ENCODE measurements around the gene SLC23A1.
"Not testable (repeated sequence)": the region's sequence is repeated elsewhere in the genome, so short reads cannot be mapped to it uniquely, and the experiment has no call there.

Gene SLC23A1

DNA sequence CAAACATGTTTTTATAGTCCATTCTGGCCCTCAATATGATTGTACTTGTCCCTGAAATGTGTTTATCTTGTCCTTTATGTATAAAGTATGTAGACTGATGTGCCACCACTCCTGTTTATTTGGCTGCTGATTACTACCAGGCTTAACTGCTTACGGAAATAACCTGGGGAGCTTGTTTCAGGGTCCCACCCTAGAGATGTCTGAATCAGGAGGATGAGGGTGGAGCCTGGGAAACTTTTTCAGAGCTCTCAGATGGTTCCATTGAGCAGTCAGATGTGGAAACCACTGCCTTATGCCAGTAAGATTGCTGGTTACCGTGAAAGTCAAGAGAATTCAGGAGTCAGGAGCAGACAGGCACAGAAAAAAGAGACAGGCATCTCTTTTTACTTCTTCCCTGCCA, 19.2 kb downstream of the SLC23A1 start:
- no peak for DNase-seq

GRCh38 chr5:139361835-139362429, 21.2 kb downstream of the SLC23A1 start:
- no peak for DNase-seq

DNA sequence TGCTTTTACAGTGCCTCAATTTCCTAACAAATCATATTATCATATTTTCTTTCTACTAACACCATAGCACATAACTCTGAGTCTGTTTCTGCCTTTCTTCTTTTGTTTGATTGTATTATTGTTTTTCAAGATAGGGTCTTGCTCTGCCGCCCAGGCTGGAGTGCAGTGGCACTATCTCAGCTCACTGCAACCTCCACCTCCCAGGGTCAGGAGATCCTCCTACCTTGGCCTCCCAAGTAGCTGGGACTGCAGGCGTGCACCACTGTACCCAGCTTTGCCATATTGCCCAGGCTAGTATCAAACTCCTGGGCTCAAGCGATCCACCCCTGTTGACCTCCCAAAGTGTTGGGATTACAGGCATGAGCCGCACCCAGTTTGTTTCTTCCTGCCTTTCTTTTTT, 22.7 kb downstream of the SLC23A1 start:
- no peak for DNase-seq

GRCh38 chr5:139358064-139358463, 25.0 kb downstream of the SLC23A1 start:
- DNase-seq, result no peak

DNA sequence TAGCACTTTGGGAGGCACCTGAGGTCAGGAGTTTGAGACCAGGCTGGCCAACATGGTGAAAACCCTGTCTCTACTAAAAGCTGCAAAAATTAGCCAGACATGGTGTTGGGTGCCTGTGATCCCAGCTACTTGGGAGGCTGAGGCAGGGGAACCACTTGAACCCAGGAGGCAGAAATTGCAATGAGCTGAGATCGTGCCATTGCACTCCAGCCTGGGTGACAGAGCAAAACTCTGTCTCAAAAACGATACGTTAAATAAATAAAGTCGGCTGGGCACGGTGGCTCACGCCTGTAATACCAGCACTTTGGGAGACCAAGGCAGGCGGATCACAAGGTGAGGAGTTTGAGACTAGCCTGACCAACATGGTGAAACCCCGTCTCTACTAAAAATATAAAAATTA, 27.2 kb downstream of the SLC23A1 start:
- DNase-seq, result not testable (repeated sequence)

DNA sequence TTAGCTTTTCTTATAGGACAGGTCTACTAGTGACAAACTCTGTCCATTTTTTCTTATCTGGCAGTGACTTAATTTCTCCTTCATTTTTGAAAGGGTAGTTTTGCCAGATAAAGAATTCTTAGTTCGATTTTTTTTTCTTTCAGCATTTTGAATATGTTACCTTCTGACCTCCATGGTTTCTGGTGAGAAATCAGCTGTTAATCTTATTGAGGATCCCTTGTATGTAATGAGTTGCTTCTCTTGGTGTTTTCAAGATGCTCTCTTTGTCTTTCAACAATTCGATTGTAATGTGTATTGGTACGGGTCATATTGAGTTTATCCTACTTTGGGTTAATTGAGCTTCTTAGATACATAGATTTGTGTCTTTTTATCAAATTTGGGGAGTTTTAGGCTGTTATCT, 28.9 kb downstream of the SLC23A1 start:
- DNase-seq, result no peak

DNA sequence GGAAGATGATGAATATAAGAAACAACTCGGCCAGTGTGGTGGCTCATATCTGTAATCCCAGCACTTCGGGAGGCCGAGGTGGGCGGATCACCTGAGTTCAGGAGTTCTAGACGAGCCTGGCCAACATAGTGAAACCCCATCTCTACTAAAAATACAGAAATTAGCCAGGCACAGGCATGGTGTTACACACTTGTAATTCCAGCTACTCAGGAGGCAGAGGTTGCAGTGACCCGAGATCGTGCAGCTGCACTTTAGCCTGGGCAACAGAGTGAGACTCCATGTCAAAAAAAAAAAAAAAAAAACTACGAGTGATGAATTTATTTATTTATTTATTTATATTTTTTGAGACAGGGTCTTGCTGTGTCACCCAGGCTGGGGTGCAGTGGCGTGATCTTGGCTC, 35.2 kb downstream of the SLC23A1 start:
- not testable (repeated sequence) for DNase-seq

GRCh38 chr5:139345442-139345841, 37.7 kb downstream of the SLC23A1 start:
- DNase-seq, result not testable (repeated sequence)

DNA sequence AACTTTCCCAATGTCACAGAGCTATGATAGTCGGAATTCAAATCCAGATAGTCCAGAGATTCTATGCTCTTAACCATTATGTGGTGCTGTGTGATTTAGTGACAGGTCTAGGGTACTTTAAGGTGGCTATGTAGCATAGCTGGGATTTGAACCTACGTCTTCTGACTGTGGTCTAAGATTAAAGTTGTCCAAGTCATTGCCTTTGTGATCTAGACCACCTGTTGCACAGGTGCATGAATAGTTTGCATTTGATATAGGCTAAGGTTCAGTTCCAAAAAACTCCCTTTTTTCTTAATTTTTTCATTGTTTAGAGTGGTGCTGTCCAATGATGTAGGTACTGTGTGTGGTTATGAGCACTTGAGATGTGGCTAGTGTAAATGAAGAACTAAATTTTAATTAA, 38.9 kb downstream of the SLC23A1 start:
- no peak for DNase-seq

DNA sequence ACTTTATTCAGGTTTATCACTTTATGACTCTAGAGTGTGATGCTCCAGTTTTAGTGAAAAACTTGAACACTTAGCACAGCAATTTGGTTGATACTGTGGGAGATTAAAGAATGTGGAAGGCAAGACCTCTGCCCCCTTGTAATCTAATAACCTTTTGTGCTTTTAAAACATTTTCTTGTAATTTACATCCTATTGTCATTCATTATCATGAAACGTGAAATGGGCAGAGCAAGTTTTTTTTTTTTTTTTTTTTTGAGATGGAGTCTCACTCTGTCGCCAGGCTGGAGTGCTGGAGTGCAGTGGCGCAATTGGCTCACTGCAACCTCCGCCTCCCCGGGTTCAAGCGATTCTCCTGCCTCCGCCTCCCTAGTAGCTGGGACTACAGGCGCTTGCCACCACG, 39.6 kb downstream of the SLC23A1 start:
- DNase-seq, result no peak

- no peak for DNase-seq
Measured at GRCh38 chr5:139342423-139342723, 40.7 kb downstream of the SLC23A1 start.

GRCh38 chr5:139341689-139342422, 41.2 kb downstream of the SLC23A1 start, which contains the start of gene PAIP2:
Gene PAIP2, plus strand, starts transcription at chr5:139341854. Its CDS starts 21,931 bp downstream, at chr5:139363785.
- DNase-seq, result peak; percentile 98

DNA sequence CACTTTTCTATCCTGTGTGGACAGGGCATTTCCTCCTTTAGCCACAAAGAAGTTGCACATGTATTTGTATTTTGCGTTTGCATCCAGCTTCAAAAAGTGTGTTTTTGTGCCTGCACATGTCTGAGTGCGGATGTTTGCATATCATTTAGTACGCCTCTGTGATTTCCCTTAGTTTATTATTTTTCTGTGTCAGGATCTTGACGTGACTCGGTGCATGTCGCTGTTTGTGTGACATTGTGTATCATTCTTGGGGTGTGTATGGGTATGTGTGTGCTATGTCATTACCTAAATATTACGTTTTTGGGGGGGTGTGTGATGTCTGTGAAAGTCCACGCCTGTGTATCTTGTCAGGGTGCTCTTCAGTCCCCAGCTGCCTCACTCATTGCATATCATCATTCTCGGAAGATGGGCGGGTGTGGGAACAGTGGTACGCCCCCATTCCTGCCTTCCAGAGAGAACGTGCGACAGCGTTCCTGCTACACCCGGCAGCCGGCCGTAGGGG, 41.9 kb downstream of the SLC23A1 start:
- no peak for DNase-seq

GRCh38 chr5:139340051-139340450, 43.0 kb downstream of the SLC23A1 start:
- DNase-seq, result no peak

- DNase-seq, result peak; percentile 14
Measured at GRCh38 chr5:139335811-139336210, 47.3 kb downstream of the SLC23A1 start.
